GM18907 (cell line): ENCODE results near the gene IARS2.
"Not testable (repeated sequence)": the region's sequence is repeated elsewhere in the genome, so short reads cannot be mapped to it uniquely, and the experiment has no call there.

Experiments used
- ATAC-seq: cut with Tn5 transposase; IDR thresholded peaks from one replicate; pipeline ENCODE4 v1.9.1; 2021; ENCODE audit warnings: mild to moderate bottlenecking, moderate library complexity; ENCODE audit not compliant: unreplicated experiment

IARS2 gene

DNA sequence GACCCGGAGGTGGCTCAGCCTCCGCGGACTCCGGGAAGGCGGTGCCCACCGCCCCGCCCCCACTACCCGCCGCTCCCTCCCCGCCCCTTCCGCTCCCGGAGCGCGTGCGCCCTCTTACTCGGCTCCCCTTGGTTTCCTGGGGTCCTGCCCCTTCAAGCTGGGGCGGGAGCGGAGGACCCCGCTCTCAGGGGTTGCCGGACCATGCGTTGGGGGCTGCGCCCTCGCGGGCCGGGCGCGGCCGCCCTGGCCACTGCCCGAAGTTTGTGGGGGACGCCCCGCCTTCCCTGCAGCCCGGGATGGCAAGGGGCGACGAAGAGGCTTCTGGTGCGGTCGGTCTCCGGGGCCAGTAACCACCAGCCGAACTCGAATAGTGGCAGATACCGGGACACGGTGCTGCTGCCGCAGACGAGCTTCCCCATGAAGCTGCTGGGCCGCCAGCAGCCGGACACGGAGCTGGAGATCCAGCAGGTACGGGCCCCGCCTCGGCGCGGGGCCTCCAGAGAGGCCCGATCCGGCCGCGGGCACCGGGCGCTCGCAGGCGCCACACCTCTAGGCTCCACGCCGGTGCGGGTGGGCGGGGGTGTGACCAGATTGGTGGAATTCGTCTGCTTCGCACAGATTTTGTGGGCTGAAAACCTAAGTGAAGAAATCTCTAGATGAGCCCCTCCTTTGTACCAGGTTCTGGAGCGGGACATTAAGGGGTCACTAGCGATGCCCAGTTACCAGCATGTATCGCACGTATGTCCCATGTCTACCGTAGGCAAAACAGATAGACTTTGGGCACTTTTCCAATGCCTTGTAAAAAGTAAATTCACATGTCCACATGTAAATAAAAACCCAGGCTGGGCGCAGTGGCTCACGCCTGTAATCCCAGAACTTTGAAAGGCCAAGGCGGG, at the start of gene IARS2:
IARS2 (plus strand) TSS at position 117 of the 896 bp plus-strand sequence; CDS start at position 202, 85 bp downstream.
- ATAC-seq, result peak; percentile 66

DNA sequence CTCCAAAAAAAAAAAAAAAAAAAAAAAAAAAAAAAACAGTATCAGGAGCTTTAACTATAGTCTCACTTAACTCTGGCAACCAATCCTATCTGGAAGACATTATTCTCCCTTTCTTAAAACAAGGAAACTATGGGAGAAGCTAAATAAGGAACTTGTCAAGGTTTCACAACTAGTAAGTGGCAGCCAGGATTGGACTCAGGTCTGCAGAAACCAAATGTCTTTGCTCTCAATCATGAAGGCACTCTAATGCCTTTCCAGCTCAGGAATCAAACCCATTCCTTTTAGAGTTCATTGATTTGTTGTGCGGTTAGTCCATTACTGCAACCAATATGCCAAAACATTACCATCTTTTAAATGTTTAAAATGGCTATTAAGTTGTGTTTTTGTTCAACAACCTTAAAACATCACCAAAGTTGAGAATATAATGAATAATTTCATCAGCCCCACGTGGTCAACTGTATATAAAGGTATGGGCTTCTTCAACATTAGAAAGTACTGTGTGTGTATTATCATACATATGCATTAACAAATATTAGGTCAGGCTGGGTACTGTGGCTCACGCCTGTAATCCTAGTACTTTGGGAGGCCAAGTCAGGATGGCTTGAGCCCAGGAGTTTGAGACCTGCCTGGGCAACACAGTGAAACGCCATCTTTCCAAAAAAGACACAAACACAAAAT, 49.1 kb upstream of the IARS2 start:
- no peak for ATAC-seq

DNA sequence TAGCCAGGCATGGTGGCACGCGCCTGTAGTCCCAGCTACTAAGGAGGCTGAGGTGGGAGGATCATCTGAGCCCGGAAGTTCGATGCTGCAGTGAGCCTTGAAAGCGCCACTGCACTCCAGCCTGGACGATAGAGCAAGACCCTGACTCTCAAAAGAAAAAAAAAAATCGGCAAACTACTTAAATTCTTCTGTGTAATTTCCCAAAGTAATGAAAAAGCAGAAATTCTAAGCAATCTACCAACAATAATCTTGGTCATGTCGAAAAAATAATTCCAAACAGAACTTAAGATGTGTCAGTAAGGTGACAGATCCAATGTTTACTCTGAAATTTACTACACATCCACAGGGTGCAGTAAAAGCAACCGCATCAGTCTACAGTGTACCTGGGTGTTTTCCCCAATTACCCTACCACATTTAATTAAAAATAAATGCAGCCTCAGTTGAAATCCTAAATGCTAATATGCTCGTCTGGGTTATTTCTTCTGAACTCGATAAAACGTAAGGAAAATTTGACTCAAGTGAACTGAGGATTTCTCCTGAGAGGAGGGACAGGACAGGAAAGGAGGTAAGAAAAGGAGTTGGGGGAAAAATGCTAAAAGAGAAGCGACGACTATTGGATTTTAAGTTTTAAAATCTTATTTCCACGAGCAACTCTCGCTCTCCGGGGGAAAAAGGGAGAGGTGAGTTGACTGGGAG, 48.4 kb upstream of the IARS2 start:
- peak; percentile 28 for ATAC-seq

DNA sequence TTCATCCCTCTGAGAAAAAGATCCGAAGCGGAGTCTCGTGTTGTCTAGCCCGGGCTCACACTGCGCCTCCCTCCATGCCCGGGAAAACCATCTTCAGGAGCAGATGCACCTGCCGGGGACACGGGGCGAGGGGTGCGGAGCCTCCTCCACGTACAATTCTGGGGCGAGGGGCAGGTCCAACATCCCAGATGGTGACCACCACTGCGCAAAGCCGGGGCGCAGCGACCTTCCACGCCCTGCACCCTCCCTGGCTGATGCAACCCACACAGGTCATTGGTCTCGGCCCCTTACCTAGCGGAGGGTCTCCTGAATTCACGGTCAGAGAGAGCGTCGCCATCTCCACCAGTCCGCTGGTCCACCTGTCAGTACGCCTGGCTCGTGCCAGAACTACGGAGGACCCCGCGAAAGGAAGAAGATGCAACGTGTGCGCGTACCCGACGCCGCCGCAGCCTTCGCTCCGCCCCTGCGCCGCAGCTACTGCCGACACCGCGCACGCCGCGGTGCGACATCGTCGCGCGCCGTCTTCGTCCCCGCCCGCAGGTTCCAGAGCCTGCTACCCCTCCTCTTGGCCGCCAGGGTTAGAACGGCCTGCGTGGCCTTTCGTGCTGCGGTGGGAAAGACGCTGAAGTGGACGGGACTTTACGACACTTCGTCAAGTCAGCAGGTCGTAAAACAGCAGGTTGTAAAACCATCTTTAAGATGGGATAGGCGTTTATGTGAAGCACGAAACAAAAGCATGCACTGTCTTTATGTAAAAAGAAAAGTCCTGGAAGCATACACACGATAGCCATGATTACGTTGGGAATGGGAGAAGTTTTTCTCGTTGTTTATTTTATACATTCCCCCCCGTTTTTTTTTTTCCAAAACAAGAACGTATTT, 47.6 kb upstream of the IARS2 start, which contains the start of gene EPRS1:
EPRS1 (minus strand) TSS at position 454 of the 879 bp plus-strand sequence; CDS start at position 337, 117 bp downstream.
- ATAC-seq, result peak; percentile 99

DNA sequence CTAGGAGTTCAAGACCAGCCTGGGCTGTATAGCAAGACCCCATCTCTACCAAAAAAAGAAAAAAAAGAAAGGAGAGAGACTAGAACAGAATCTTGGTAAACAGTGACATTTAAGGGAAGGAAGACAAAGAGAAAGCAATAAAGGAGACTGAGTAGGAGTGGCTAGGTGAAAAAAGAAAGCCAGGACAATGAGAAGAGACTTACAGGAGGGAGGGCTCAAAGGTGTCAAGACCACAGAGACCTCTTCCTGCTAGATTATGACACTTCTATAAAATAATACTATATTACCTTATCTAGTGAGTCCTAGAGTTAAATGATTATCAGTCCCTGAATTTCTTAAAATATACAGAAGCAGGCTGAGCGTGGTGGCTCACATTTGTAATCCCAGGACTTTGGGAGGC, 37.6 kb upstream of the IARS2 start:
- no peak for ATAC-seq

DNA sequence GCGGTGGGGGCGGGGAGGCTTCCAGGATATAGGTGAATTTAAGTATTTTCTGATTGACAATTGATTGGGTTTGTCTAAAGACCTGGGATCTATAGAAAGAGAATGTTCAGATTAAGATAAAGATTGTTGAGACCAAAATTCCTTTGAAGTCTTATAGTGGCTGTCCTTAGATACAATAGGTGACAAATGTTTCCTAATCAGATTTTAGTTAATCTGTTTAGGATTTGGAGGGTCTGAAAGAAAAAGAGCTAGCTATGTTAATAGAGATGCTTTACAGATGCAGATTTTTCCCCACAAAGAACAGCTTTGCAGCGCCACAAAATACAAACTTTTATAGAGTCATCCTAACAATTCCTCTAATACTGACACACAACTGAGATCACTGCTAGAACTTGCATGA, 33.1 kb upstream of the IARS2 start:
- ATAC-seq, result no peak

DNA sequence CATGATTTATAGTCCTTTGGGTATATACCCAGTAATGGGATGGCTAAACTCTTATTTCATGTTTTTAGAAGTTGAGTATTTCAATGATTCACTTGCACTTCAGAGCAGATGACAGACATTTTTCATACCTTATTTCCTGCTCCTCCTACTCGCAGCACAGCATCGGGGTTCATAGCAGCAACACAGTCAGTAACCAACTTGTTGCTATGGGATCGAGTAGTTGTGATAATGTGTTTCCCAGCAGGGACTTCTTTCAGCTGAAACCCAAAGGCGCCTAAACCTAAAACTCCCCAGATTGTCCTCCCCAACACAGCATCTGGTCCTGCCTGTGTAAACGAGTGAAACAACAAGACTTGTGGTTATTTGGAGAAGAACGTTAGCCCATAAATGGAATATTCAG, 31.3 kb upstream of the IARS2 start:
- no peak for ATAC-seq

DNA sequence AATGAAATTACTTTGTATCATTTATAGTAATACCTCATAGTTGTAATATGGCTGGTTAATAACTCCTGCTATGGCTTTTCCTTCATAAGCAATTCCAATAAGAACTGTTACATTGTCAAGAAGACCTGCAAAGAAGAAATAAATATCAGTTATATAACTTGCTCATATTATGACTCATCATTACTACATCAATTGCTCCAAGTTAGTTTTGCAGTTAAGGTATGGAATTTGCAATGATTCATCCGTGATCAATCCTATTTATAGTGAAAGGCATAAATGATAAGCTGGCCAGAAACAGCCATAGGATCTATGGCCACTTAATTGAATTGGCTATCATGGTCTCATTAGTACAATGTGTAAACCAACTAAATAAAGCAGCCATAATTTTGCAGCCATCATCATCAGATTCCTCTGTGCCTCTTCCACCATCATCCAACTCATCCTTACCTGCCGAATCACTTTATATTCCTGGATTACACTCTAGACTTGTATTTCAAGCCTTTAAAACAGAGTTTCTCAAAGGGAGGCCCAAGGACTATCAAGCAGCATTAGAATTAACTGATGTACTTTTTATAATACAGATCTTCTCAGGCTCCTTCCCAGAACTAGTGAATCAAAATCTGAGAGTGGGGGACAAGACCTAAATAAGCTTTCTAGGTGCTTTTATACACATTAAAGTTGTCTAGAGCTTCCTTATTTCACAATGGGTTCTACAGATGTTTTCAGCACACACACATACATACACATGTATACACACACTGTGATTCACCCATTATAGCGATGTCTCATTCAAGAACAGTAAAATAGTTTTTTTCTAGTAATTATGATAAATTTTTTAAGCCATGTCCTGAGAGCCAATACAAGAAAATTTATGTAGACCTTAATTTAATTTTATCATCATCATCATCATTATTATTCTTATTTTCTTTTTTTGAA, 26.4 kb upstream of the IARS2 start:
- no peak for ATAC-seq

DNA sequence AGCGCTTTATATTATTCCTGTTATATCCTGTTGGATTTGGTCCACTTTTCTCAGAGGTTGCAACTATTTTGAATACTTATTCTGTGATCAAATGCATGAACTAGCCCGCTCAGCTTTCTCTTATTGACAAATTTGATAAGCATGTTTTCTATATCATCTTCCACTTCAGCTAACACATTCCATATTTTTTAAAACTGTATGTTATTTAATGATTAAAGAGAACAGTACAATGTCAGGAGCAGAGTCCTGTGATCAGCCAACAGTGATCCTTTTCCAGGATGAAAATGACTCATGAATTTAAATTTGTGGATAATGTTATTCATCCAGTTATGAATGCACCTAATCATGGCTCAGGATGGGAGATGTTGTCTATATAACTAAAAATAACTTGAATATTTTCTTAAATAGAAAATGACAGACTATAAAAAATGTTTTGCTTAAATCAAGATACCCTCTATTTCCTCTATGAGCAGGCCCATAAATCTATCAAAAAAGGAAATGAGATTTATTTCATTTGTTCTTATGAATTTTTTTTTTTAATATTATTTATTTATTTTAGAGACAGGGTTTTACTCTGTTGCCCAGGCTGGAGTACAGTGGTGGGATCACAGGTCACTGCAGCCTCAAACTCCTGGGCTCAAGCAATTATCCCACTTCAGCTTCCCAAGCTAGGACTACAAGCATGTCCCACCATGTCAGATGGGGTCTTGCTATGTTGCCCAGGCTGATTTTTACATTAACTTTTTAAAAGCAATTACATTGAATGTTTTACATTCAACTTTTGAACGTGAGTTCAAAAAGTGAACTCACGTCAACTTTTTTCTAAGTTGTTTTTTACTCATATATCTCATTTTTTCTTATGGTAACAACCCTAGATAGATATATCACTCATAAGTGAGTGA, 16.8 kb upstream of the IARS2 start:
- ATAC-seq, result no peak

DNA sequence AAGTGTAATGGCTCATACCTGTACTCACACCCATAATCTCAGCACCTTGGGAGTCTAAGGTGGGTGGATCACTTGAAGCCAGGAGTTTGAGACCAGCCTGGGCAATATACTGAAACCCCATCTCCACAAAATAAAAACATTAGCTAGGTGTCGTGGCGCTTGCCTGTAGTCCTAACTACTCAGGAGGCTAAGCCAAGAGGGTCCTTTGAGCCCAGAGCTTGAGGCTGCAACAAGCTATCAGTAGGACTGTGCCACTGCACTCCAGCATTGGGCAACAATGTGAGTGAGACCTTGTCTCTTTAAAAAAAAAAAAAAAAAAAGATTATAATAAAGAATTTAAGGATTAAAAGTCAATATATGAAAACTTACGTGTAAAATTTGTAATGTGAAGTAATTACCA, 16.0 kb upstream of the IARS2 start:
- no peak for ATAC-seq

DNA sequence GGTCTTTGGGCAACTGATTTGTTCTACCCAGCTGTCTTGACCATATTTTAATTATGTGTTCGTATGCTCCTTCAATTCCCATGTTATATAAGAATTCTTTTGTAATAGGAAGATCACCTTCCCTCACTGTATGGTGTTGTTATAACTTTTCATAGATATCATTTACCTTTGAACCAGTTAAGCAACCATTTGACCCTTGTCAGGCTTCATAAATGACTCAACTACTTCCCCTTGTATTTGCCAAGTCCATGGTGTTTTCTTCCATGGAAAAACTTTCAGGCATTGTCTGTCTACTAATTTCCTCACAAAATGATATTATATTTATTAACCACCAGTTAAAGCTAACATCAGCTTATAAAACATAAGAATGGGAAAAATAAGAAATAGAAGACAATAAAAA, 9.5 kb upstream of the IARS2 start:
- no peak for ATAC-seq

DNA sequence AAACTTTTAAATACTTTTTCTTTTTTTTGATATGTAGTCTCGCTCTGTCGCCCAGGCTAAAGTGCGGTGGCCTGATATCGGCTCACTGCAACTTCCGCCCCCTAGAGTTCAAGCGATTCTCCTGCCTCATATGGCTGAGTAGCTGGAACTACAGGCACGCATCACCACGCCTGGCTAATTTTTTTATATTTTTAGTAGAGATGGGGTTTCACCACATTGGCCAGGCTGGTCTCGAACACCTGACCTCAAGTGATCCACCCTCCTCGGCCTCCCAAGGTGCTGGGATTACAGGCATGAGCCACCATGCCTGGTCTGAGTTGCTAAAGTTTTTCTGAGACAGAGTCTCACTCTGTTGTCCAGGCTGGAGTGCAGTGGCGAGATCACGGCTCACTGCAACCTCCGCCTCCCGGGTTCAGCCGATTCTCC, 7.7 kb upstream of the IARS2 start:
- peak; percentile 58 for ATAC-seq

DNA sequence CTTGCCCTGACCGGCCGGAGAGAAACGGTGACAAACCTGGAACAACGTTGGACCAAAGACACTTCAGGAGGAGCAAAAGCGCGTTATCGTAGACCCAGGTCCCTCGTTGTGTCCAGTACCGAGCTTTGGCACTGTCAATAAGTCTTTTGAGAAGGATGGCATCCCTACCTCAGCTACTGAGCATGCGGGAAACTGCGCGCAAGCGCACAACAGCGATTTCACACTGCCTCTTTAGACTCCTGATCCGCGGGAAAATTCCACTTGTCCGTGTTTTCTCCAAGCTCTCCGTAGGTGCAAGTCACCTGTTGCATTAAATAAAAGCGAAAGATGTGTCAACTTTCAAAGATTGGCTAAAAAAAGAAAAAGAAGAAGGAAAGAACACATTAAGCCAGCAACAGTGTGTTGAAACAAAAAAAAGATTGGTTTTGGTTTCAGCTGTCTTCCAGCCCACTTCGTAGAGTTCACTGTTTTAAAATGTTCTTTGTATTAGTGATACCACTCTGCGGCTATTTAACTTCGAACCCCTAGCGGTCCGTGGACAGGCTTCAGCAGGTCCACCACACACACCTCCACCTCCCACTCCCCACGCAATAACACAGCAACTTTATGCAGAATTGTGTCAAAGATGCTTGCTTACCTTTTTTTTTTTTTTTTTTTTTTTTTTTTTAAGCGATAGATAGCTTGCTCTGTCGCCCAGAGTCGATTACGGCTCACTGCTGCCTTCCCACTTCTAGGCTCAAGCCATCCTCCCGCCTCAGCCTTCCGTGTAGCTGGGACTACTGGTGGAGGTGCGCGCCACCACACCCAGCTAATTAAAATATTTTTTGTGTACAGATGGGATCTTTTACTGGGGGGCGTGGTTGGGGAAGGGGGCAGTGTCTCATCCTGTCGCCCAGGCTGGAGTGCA, 4.0 kb upstream of the IARS2 start, which contains the start of gene BPNT1:
BPNT1 (minus strand) TSS at position 139 of the 907 bp plus-strand sequence. CDS start 9,942 bp downstream, outside the sequence.
- peak; percentile 69 for ATAC-seq

DNA sequence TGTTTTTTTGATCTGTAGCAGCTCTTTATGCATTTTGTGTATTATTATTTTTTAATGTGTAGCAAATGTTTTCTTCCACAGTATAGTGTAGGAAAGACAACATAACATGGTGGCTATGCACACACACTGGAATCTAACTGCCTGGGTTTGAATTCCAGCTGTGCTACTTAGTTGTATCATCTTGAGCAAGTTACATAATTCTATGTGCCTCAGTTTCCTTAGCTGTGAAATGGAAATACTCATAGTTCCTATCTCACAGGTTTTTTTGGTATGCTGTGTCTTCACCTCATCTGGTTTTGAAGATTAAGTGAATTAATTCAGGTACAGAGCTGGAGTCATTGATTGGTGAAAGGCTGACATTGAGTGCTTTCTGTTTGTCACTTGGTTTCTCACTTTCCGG, 1.2 kb upstream of the IARS2 start:
- no peak for ATAC-seq

DNA sequence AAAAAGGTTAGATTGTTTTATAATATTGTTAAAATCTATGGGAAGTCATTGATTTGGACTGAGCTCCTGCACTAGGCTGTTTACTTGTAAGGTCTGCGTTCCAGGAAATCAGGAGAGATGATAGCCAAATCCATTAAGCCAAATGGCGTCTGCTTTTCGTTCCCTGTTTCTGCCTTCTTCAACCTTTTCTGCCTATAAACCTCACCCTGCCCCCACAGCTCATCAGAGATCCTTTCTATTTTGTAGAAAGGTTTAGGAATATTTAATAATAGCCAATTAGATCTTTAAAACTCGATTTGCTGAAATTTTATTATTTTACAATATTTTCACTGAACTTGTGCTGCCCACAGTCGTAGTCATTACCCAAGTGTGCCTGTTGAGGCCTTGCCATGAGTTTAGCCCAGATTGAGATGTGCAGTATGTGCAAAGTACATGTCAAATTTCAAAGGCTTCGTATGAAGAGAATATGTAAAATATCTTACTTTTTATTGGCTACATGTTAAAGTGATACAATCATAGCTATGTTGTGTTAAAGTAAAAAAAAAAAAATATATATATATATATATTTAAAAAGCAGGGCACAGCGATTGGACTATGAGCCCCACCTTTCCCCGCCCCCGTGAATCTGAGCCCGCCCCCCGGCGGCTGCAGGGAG, 444 bp upstream of the IARS2 start:
- peak; percentile 9 for ATAC-seq

DNA sequence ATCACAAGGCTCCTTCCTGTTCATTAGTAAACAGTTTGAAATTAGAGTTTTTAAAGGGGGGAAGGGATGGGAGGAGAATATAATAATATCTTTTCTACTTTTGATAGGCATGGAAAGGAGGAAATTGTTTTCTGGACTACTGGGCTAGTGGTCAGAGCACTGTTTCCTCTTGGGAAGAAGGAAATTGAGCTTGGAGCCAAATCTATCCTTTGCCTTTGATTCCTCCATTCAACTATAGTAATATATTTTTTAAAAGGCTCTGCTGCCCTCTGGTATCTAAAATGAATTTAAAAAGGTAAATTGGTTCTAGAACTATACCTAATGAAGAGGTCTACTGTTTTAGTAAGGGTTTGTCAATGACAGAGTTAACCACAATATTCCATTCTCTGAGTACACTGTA, 5.9 kb downstream of the IARS2 start:
- no peak for ATAC-seq

DNA sequence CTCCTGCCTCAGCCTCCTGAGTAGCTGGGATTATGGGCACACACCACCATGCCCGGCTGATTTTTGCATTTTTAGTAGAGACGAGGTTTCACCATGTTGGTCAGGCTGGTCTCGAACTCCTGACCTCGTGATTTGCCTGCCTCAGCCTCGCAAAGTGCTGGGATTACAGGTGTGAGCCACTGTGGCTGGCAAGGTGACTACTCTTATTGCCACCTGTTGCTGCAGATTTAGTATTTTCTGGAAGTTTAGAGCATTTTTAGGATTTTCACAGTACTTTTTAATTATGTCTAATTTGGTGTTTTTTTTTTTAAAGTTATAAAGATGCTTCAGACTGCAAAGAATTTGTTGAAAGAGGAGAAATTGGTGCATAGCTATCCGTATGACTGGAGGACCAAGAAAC, 16.5 kb downstream of the IARS2 start:
- ATAC-seq, result not testable (repeated sequence)
